ENCODE results near the gene ORM2.
"Not testable (repeated sequence)": the region's sequence is repeated elsewhere in the genome, so short reads cannot be mapped to it uniquely, and the experiment has no call there.

GRCh38 chr9:114322160-114322818 lies 7.4 kb upstream of the ORM2 start:
- not testable (repeated sequence) for TF ChIP-seq YY1 (IDR thresholded peaks at IDR 0.05; ENCODE audit: insufficient read depth, insufficient read length); SUZ12 (IDR thresholded peaks at IDR 0.05; ENCODE audit: extremely low read depth, insufficient read depth, insufficient read length); ZNF274 (IDR thresholded peaks at IDR 0.05; ENCODE audit: low read depth, low read length)
